ENCODE data around the gene BCAS3. TPM values are rescaled to one million over a fixed set of nuclear protein-coding genes. Genes with fewer than 3 reads are reported as not detected.
A peak's percentile ranks its signal among the peaks of the same experiment; 100 is the strongest.

The BCAS3 gene
- total and polyA plus RNA-seq, 12 donors = 6.1 to 21.8 (median 17.2) TPM

DNA sequence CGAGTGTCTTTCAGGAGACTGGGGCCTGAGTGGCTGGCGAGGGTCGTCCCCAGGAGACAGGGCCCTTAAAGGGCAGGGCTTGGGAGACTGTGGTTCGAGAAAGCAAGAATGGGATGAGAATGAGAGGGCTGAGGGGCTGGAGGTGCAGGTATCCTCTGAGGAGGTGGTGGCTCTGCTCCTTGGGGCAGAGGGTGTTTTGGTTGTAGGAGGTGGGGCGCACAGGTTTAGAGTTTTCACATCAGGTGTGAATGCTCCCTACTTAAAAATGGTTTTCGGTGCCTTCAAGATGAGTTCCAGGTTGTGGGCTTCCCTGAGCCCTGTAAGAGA lies 430 bp downstream of the BCAS3 start:
- DNase-seq = no peak
- 6% methylated on average over 6 of the region's 6 CpGs for WGBS, 2 donors
- intact Hi-C loops (cut with DNase I) = loop anchor here in 1 of 10 donors (10.0 kb wide), 1 partner anchor 1387 kb away; the partner anchor contains the start of gene MED13
- H3K27me3 ChIP-seq = no peaks in the 10 kb centered on the region
- H3K27ac ChIP-seq = peak overlapping the region in 9 of 10 donors; percentile 63 to 89 (median 76)
- peaks cover 0 to 3% (median 0%) of the 10 kb centered on the region in 11 donors for H3K9me3 ChIP-seq
- no peak for TF ChIP-seq CTCF (IDR thresholded peaks at IDR 0.05)
- H3K36me3 ChIP-seq = peaks cover 0 to 34% (median 4%) of the 10 kb centered on the region in 9 donors
- ATAC-seq = no peak
- peaks cover 0 to 18% (median 13%) of the 10 kb centered on the region in 9 donors for H3K4me1 ChIP-seq
- peak overlapping the region; percentile 73 to 95 (median 88) for H3K4me3 ChIP-seq

- Histone ChIP-seq H3K36me3 (peaks cover 0 to 46% (median 4%) of the 10 kb centered on the region in 9 donors), H3K27me3 (no peaks in the 10 kb centered on the region), H3K27ac (no peak overlapping the region), H3K4me1 (peaks cover 0 to 18% (median 13%) of the 10 kb centered on the region in 9 donors), H3K9me3 (peaks cover 0 to 3% (median 0%) of the 10 kb centered on the region in 11 donors), H3K4me3 (no peak overlapping the region)
- intact Hi-C loops (cut with DNase I) = loop anchor here in 1 of 10 donors (10.0 kb wide), 1 partner anchor 1386 kb away; the partner anchor contains the start of gene MED13
- DNase-seq = no peak
- 87% methylated on average over 4 of the region's 4 CpGs for WGBS, 2 donors
- ATAC-seq = no peak
- no peak for TF ChIP-seq CTCF (IDR thresholded peaks at IDR 0.05)
Observed at GRCh38 chr17:60679287-60679686, 1.6 kb downstream of the BCAS3 start.

DNA sequence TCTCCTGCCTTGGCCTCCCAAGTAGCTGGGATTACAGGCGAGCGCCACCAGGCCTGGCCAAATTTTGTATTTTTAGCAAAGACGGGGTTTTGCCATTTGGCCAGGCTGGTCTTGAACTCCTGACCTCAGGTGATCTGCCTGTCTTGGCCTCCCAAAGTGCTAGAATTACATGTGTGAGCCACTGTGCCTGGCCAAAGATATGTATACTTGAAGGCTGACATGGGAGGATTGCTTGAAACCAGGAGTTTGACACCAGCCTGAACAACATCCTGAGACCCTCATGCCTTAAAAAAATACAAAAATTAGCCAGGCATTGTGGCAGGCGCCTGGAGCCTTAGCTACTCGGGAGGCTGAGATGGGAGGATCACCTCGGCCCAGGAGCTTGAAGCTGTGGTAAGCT lies 3.1 kb downstream of the BCAS3 start:
- H3K4me3 ChIP-seq = no peak overlapping the region
- H3K36me3 ChIP-seq = peaks cover 0 to 59% (median 9%) of the 10 kb centered on the region in 9 donors
- ATAC-seq (no peak), DNase-seq (no peak)
- TF ChIP-seq CTCF (IDR thresholded peaks at IDR 0.05) = no peak
- no peaks in the 10 kb centered on the region for H3K9me3 ChIP-seq
- H3K4me1 ChIP-seq = peaks cover 0 to 18% (median 13%) of the 10 kb centered on the region in 9 donors
- WGBS, 2 donors = 96 to 97% methylated on average over 6 of the region's 6 CpGs
- intact Hi-C loops (cut with DNase I) = no loop called here
- H3K27ac ChIP-seq = no peak overlapping the region
- H3K27me3 ChIP-seq = no peaks in the 10 kb centered on the region

DNA sequence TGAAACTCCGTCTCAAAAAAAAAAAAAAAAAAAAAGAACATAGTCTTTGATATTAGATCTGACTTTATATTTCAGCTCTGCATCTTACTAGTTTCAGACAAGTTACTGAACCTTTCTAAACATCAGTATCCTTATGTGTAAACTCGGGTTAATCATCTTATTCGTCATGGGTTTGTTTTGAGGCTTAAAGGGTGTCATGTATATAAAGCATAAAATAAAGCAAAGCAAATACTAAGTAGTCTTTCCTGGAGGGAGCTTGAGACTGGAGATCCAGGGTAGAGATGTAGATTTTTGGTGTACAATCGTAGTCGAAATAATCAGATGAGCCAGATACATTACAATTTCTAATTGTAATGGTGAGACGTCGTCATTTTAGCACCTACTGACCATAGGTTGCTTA lies 7.8 kb downstream of the BCAS3 start:
- Histone ChIP-seq H3K27ac (no peak overlapping the region), H3K4me3 (no peak overlapping the region), H3K4me1 (no peaks in the 10 kb centered on the region), H3K36me3 (peaks cover 0 to 98% (median 19%) of the 10 kb centered on the region in 9 donors), H3K9me3 (no peaks in the 10 kb centered on the region), H3K27me3 (no peaks in the 10 kb centered on the region)
- TF ChIP-seq CTCF (IDR thresholded peaks at IDR 0.05) = no peak
- intact Hi-C loops (cut with DNase I) = no loop called here
- DNase-seq (no peak), ATAC-seq (no peak)
- WGBS, 2 donors = 97% methylated on average over 6 of the region's 7 CpGs

Measured in heart right ventricle (tissue), 16 donors.